HepG2 (cell line): Measurements from ENCODE around the gene SUCLG2. TPM values are rescaled to one million over a fixed set of nuclear protein-coding genes. Genes with fewer than 3 reads are reported as not detected.
A peak's percentile ranks its signal among the peaks of the same experiment; 100 is the strongest.

Experiments used
- DMAP1 ChIP-seq: IDR thresholded peaks from 2 replicates; pipeline ENCODE4 v1.6.1; 2016
- DMTF1 ChIP-seq: sonication (generic); formaldehyde crosslinking; IDR thresholded peaks from 2 replicates; pipeline ENCODE4 v1.4.0; 2020; ENCODE audit warnings: mild to moderate bottlenecking, missing genetic modification reagents
- DPF2 ChIP-seq: sonication (generic); formaldehyde crosslinking; IDR thresholded peaks from 2 replicates; pipeline ENCODE4 v1.4.0; 2020; ENCODE audit warnings: mild to moderate bottlenecking, low read depth, missing genetic modification reagents, borderline replicate concordance
- DRAP1 ChIP-seq: IDR thresholded peaks from 2 replicates; pipeline ENCODE4 v1.6.1; 2016; ENCODE audit warnings: missing genetic modification reagents, missing compliant biosample characterization
- ETV6 ChIP-seq: sonication (generic); formaldehyde crosslinking; conservative IDR thresholded peaks from 2 replicates; pipeline ENCODE4 v1.4.0; 2020; ENCODE audit warnings: missing genetic modification reagents
- HDAC2 ChIP-seq: sonication (generic); formaldehyde crosslinking; IDR thresholded peaks from 2 replicates; pipeline ENCODE4 v1.4.0; 2020; ENCODE audit warnings: missing genetic modification reagents
- HDAC6 ChIP-seq: fragments of 200-600 bp; sonication (generic); IDR thresholded peaks from 2 replicates; pipeline ENCODE4 v1.7.0; 2017; ENCODE audit warnings: mild to moderate bottlenecking, antibody characterized with exemption, low read length, low read depth
- HHEX ChIP-seq: IDR thresholded peaks from 2 replicates; pipeline ENCODE4 v1.6.1; 2016; ENCODE audit warnings: control low read depth
- HMG20B ChIP-seq: conservative IDR thresholded peaks from 2 replicates; pipeline ENCODE4 v1.6.1; 2016; ENCODE audit warnings: missing genetic modification reagents, missing compliant biosample characterization
- HOXA5 ChIP-seq: sonication (generic); formaldehyde crosslinking; IDR thresholded peaks from 2 replicates; pipeline ENCODE4 v1.4.0; 2020; ENCODE audit warnings: missing genetic modification reagents
- KDM5B ChIP-seq: sonication (generic); formaldehyde crosslinking; IDR thresholded peaks from 2 replicates; pipeline ENCODE4 v1.4.0; 2020; ENCODE audit warnings: missing genetic modification reagents, mild to moderate bottlenecking, borderline replicate concordance
- KMT2A ChIP-seq: sonication (generic); formaldehyde crosslinking; IDR thresholded peaks from 2 replicates; pipeline ENCODE4 v1.4.0; 2020; ENCODE audit warnings: missing genetic modification reagents
- MAFK ChIP-seq, 2 experiments: IDR thresholded peaks in 1 of 2; conservative IDR thresholded peaks in 1 of 2; 2 replicates each; pipeline ENCODE4 v1.6.1; 2011; ENCODE audit warnings: improper control_type of control experiment in 2 of 2, low read length in 2 of 2
- NR0B2 ChIP-seq: sonication (generic); formaldehyde crosslinking; IDR thresholded peaks from 2 replicates; pipeline ENCODE4 v1.4.0; 2020; ENCODE audit warnings: mild to moderate bottlenecking, missing genetic modification reagents
- PTBP1 ChIP-seq: fragments of 200-400 bp; formaldehyde crosslinking; IDR thresholded peaks from 2 replicates; pipeline ENCODE4 v1.6.1; 2018; ENCODE audit warnings: low read length, low read depth; ENCODE audit not compliant: poor library complexity, severe bottlenecking
- SUZ12 ChIP-seq: fragments of 150-350 bp; IDR thresholded peaks from 2 replicates; pipeline ENCODE4 v1.6.1; 2014; ENCODE audit warnings: low read depth, low read length
- YY1 ChIP-seq: IDR thresholded peaks from 2 replicates; pipeline ENCODE4 v1.6.1; 2011; ENCODE audit warnings: low read length, low read depth, moderate library complexity, mild to moderate bottlenecking; ENCODE audit not compliant: insufficient read depth, insufficient replicate concordance
- ZEB1 ChIP-seq: IDR thresholded peaks from 2 replicates; pipeline ENCODE4 v1.6.1; 2012; ENCODE audit warnings: mild to moderate bottlenecking, low read depth, inconsistent platforms; ENCODE audit not compliant: insufficient replicate concordance
- ZFP91 ChIP-seq: sonication (generic); formaldehyde crosslinking; IDR thresholded peaks from 2 replicates; pipeline ENCODE4 v1.9.0; 2022; ENCODE audit warnings: missing genetic modification reagents, mild to moderate bottlenecking, borderline replicate concordance
- ZIK1 ChIP-seq: sonication (generic); formaldehyde crosslinking; IDR thresholded peaks from 2 replicates; pipeline ENCODE4 v1.5.0; 2020; ENCODE audit warnings: mild to moderate bottlenecking, low read depth, missing genetic modification reagents, borderline replicate concordance
- ZMYM3 ChIP-seq: sonication (generic); formaldehyde crosslinking; IDR thresholded peaks from 2 replicates; pipeline ENCODE4 v1.5.1; 2020; ENCODE audit warnings: mild to moderate bottlenecking, missing genetic modification reagents
- ZNF333 ChIP-seq: sonication (generic); formaldehyde crosslinking; IDR thresholded peaks from 2 replicates; pipeline ENCODE4 v1.4.0; 2020; ENCODE audit warnings: mild to moderate bottlenecking, missing genetic modification reagents, borderline replicate concordance
- ZNF501 ChIP-seq: sonication (generic); formaldehyde crosslinking; IDR thresholded peaks from 2 replicates; pipeline ENCODE4 v1.5.1; 2020; ENCODE audit warnings: mild to moderate bottlenecking, moderate library complexity, missing genetic modification reagents
- ZNF772 ChIP-seq: sonication (generic); formaldehyde crosslinking; IDR thresholded peaks from 2 replicates; pipeline ENCODE4 v1.5.0; 2020; ENCODE audit warnings: mild to moderate bottlenecking, missing genetic modification reagents
- ZNF839 ChIP-seq: sonication (generic); formaldehyde crosslinking; IDR thresholded peaks from 2 replicates; pipeline ENCODE4 v1.4.0; 2020; ENCODE audit warnings: missing genetic modification reagents, mild to moderate bottlenecking, borderline replicate concordance
- ZNF878 ChIP-seq: sonication (generic); formaldehyde crosslinking; IDR thresholded peaks from 2 replicates; pipeline ENCODE4 v1.8.1; 2023; ENCODE audit warnings: mild to moderate bottlenecking, missing genetic modification reagents, moderate library complexity
- polyA plus RNA-seq, 8 experiments: library from polyadenylated mRNA; depleted of rRNA in 3 of 8; stranded (reverse) in 7 of 8; unstranded in 1 of 8; fragments of >200 nt; fragmentation: Illumina TruSeq in 4 of 8; extraction: Trizol in 4 of 8; gene quantifications; 2 replicates each; pipeline versions ENCODE4 v1.2.1 to v1.2.3, GENCODE V29; 2011 to 2016; ENCODE audit warnings: low read depth in 4 of 8, missing spikeins in 1 of 8, mixed read lengths in 1 of 8; ENCODE audit not compliant: insufficient read depth in 1 of 8
- total RNA-seq, 5 experiments: library from RNA; depleted of rRNA; stranded (reverse); fragments of >200 nt; fragmentation: Illumina TruSeq; extraction: Trizol; gene quantifications; 2 replicates each; pipeline ENCODE4 v1.2.3, GENCODE V29; 2016; ENCODE audit warnings: low read depth in 1 of 5

SUCLG2 gene
- total and polyA plus RNA-seq, 2 of the 13 experiments (the other 11 are each of a cell fraction or from before 2014, with no cell fraction given): 21.4 to 64.9 TPM

- TF ChIP-seq ZFP91 (CRISPR knock-in tag) (peak; percentile 98), ZNF878 (CRISPR knock-in tag) (peak; percentile 88; the same call in 1 of the 2 replicates), ZNF839 (no peak), ZIK1 (CRISPR knock-in tag) (no peak), KMT2A (CRISPR knock-in tag) (peak; percentile 83), ZNF772 (CRISPR knock-in tag) (0 out of 2 replicates have a peak, but pooled peaks have one; percentile 53), MAFK (conservative IDR thresholded peaks at IDR 0.05 in 1 of 2, IDR thresholded peaks at IDR 0.05 in 1 of 2; ENCODE audit: low read length in 2 of 2) (no peak), ZNF501 (CRISPR knock-in tag) (peak; percentile 43; the same call in 1 of the 2 replicates), SUZ12 (no peak), ZNF333 (CRISPR knock-in tag) (no peak), KDM5B (CRISPR knock-in tag) (peak; percentile 95; the same call in 1 of the 2 replicates), DMTF1 (CRISPR knock-in tag) (no peak), ETV6 (CRISPR knock-in tag) (0 out of 2 replicates have a peak, but pooled peaks have one; percentile 67), DMAP1 (CRISPR knock-in tag) (peak; percentile 57), DRAP1 (CRISPR knock-in tag) (0 out of 2 replicates have a peak, but pooled peaks have one; percentile 18), HDAC6 (no peak), YY1 (peak; percentile 96), PTBP1 (no peak), HDAC2 (CRISPR knock-in tag) (peak; percentile 68), ZEB1 (no peak), DPF2 (CRISPR knock-in tag) (no peak), HOXA5 (CRISPR knock-in tag) (0 out of 2 replicates have a peak, but pooled peaks have one; percentile 50), HMG20B (CRISPR knock-in tag) (no peak), NR0B2 (CRISPR knock-in tag) (0 out of 2 replicates have a peak, but pooled peaks have one; percentile 50), HHEX (0 out of 2 replicates have a peak, but pooled peaks have one; percentile 37), ZMYM3 (CRISPR knock-in tag) (0 out of 2 replicates have a peak, but pooled peaks have one; percentile 14)
Measured at GRCh38 chr3:67654099-67654843, at the start of gene SUCLG2 (continued).
